DND-41 (cell line): ENCODE results near the gene SH3RF3.

ENCODE experiments used
- ATAC-seq: fragments of 200-7000 bp; cut with Tn5 transposase; 3 replicates; pipeline ENCODE4 v1.9.1; 2021; ENCODE audit warnings: low read depth; ENCODE audit not compliant: insufficient read depth
- DNase-seq: peaks from one replicate; pipeline ENCODE4 v3.0.0-alpha.2; 2020
- H2AFZ ChIP-seq: 2 replicates; pipeline ENCODE4 v1.6.0; 2012; ENCODE audit warnings: low read depth, low read length
- H3K27ac ChIP-seq: 2 replicates; pipeline ENCODE4 v1.5.1; 2012; ENCODE audit warnings: low read length, inconsistent platforms
- H3K27me3 ChIP-seq: fragments of 200-600 bp; sonication (generic); 2 replicates; pipeline ENCODE4 v1.6.0; 2012; ENCODE audit warnings: low read length, mild to moderate bottlenecking, inconsistent platforms; ENCODE audit not compliant: insufficient read depth, poor library complexity
- H3K36me3 ChIP-seq: 2 replicates; pipeline ENCODE4 v1.5.1; 2012; ENCODE audit warnings: low read length, inconsistent platforms; ENCODE audit not compliant: insufficient read depth
- H3K4me1 ChIP-seq: 2 replicates; pipeline ENCODE4 v1.5.1; 2012; ENCODE audit warnings: mild to moderate bottlenecking, low read length; ENCODE audit not compliant: insufficient read depth
- H3K4me2 ChIP-seq: 2 replicates; pipeline ENCODE4 v1.6.0; 2012; ENCODE audit warnings: mild to moderate bottlenecking, moderate library complexity, low read length, inconsistent platforms; ENCODE audit not compliant: insufficient read depth
- H3K4me3 ChIP-seq, 2 experiments: fragments of 200-600 bp in 1 of 2; shearing (Covaris generic) in 1 of 2; 2 replicates each; pipeline ENCODE4 v1.5.1; 2012 to 2016; ENCODE audit warnings: inconsistent platforms in 2 of 2, low read length in 2 of 2, mild to moderate bottlenecking in 2 of 2, low read depth in 1 of 2, moderate library complexity in 1 of 2
- H3K79me2 ChIP-seq: 2 replicates; pipeline ENCODE4 v1.6.0; 2012; ENCODE audit warnings: low read length, inconsistent platforms; ENCODE audit not compliant: insufficient read depth
- H3K9ac ChIP-seq: 2 replicates; pipeline ENCODE4 v1.6.0; 2012; ENCODE audit warnings: low read depth, mild to moderate bottlenecking, inconsistent platforms, low read length, moderate library complexity
- H3K9me3 ChIP-seq: 2 replicates; pipeline ENCODE4 v1.5.1; 2012; ENCODE audit warnings: low read length, moderate library complexity, mild to moderate bottlenecking, inconsistent platforms; ENCODE audit not compliant: insufficient read depth, severe bottlenecking
- H4K20me1 ChIP-seq: 2 replicates; pipeline ENCODE4 v1.6.0; 2012; ENCODE audit warnings: low read length; ENCODE audit not compliant: insufficient read depth
- CTCF ChIP-seq: IDR thresholded peaks from 2 replicates; pipeline ENCODE4 v1.5.1; 2012; ENCODE audit warnings: borderline replicate concordance, low read length, moderate library complexity, mild to moderate bottlenecking; ENCODE audit not compliant: poor library complexity, severe bottlenecking; ENCODE audit errors: extremely low read depth
- EZH2 ChIP-seq: IDR thresholded peaks from 3 replicates; pipeline ENCODE4 v1.6.1; 2012; ENCODE audit warnings: borderline replicate concordance, low read depth, mild to moderate bottlenecking, moderate library complexity, low read length, inconsistent platforms; ENCODE audit not compliant: severe bottlenecking

The SH3RF3 gene

GRCh38 chr2:109208951-109209335 lies 79.9 kb downstream of the SH3RF3 start:
- ATAC-seq (no peak), DNase-seq (no peak)
- TF ChIP-seq EZH2 (no peak), CTCF (no peak)
- H3K4me1 ChIP-seq: peaks cover 6% of the 10 kb centered on the region
- no peak overlapping the region for H3K4me3 ChIP-seq
- H3K27ac ChIP-seq: no peak overlapping the region
- H3K79me2 ChIP-seq: no peaks in the 10 kb centered on the region
- H3K27me3 ChIP-seq: peaks cover 61% of the 10 kb centered on the region
- peaks cover 13% of the 10 kb centered on the region for H3K9me3 ChIP-seq
- H4K20me1 ChIP-seq: peaks cover 26% of the 10 kb centered on the region
- no peaks in the 10 kb centered on the region for H3K36me3 ChIP-seq
- no peak overlapping the region for H2AFZ ChIP-seq
- H3K9ac ChIP-seq: no peak overlapping the region
- no peak overlapping the region for H3K4me2 ChIP-seq

GRCh38 chr2:109209412-109209811 lies 80.4 kb downstream of the SH3RF3 start:
- no peak for TF ChIP-seq EZH2
- TF ChIP-seq CTCF: no peak
- Histone ChIP-seq H3K9ac (no peak overlapping the region), H3K27ac (no peak overlapping the region), H3K36me3 (no peaks in the 10 kb centered on the region), H4K20me1 (peaks cover 27% of the 10 kb centered on the region), H3K4me1 (peaks cover 10% of the 10 kb centered on the region), H3K4me3 (no peak overlapping the region), H3K27me3 (peaks cover 59% of the 10 kb centered on the region), H3K9me3 (peaks cover 13% of the 10 kb centered on the region), H3K79me2 (no peaks in the 10 kb centered on the region), H3K4me2 (no peak overlapping the region), H2AFZ (no peak overlapping the region)
- ATAC-seq (no peak), DNase-seq (no peak)

GRCh38 chr2:109209941-109210340 lies 80.9 kb downstream of the SH3RF3 start:
- Histone ChIP-seq H3K27ac (no peak overlapping the region), H3K4me1 (peaks cover 14% of the 10 kb centered on the region), H3K9ac (no peak overlapping the region), H3K27me3 (peaks cover 64% of the 10 kb centered on the region), H3K36me3 (no peaks in the 10 kb centered on the region), H3K79me2 (no peaks in the 10 kb centered on the region), H3K4me2 (no peak overlapping the region), H3K4me3 (no peak overlapping the region), H2AFZ (no peak overlapping the region), H4K20me1 (peaks cover 32% of the 10 kb centered on the region), H3K9me3 (peaks cover 13% of the 10 kb centered on the region)
- no peak for TF ChIP-seq CTCF
- TF ChIP-seq EZH2: no peak
- ATAC-seq (no peak), DNase-seq (no peak)

- H3K9me3 ChIP-seq: peaks cover 13% of the 10 kb centered on the region
- DNase-seq: no peak
- H3K4me1 ChIP-seq: peaks cover 14% of the 10 kb centered on the region
- H2AFZ ChIP-seq: no peak overlapping the region
- H3K4me3 ChIP-seq: no peak overlapping the region
- H4K20me1 ChIP-seq: peaks cover 38% of the 10 kb centered on the region
- no peak overlapping the region for H3K9ac ChIP-seq
- TF ChIP-seq EZH2: no peak
- no peak for TF ChIP-seq CTCF
- H3K27me3 ChIP-seq: peaks cover 67% of the 10 kb centered on the region
- H3K4me2 ChIP-seq: no peak overlapping the region
- no peaks in the 10 kb centered on the region for H3K36me3 ChIP-seq
- H3K79me2 ChIP-seq: no peaks in the 10 kb centered on the region
- ATAC-seq: no peak
- H3K27ac ChIP-seq: no peak overlapping the region
These were observed 81.6 kb downstream of the SH3RF3 start for GRCh38 chr2:109210431-109211200.
